Measurements from ENCODE around the gene AGAP1. TPM values are rescaled to one million over a fixed set of nuclear protein-coding genes. Genes with fewer than 3 reads are reported as not detected.

Gene AGAP1
- total RNA-seq, 1 experiment from 2014 or later: 25.8 TPM

DNA sequence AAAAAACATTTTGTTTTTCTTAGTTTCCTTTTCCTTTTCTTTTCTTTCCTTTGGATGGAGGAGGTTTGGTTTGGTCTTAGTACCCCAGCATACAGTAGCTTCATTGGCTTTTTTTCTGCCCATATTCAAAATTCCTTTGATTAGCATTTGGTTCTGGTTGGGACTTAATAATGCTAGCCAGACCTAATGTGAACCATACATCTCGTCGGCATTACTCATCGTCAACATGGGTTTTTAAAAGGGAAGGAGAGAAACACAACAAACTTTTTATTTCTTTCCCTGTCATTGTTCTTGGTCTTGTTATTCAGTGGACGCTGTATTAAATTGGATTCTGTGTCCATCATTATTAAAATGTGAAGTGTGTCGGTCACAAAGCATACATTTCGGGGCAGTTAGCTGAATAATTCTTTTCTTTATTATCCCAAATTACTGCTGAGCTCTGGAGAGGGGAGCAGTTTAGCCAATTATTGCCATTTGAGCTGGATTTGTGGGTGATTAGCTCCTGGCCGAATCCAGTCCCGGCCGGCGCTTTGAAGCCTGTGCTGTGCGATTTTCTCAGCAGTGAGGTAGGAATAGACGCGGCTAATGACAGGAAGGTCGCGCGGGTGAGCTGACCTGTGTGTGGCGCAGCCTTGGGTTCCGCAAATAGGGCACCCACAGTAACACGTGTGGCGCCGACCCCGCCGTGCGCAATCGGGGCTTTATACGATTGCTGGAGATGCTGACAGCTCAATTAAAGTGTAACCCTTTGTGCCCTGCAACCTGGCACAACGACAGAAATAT, 371.1 kb downstream of the AGAP1 start:
- Histone ChIP-seq H3K4me2 (ENCODE audit: insufficient read depth, insufficient read length, low read length) (no peak overlapping the region), H2BK12ac (ENCODE audit: insufficient read length, low read depth, low read length) (no peak overlapping the region), H3T11ph (ENCODE audit: low read length) (no peak overlapping the region), H3K56ac (ENCODE audit: insufficient read length, low read depth, low read length) (no peak overlapping the region), H3K4me1 (ENCODE audit: insufficient read depth, low read length) (peaks cover 9% of the 10 kb centered on the region; the same call in 1 of the 2 replicates), H2BK5ac (ENCODE audit: insufficient read length, low read length) (no peak overlapping the region), H2BK15ac (ENCODE audit: low read depth, low read length) (no peak overlapping the region), H3K27me3 (ENCODE audit: insufficient read depth, low read length) (no peaks in the 10 kb centered on the region), H2BK20ac (ENCODE audit: low read depth, low read length, poor library complexity, severe bottlenecking) (no peak overlapping the region), H4K5ac (ENCODE audit: insufficient read length, low read depth, low read length) (no peak overlapping the region), H3K9ac (ENCODE audit: extremely low read depth, insufficient read length, low read length) (no peak overlapping the region), H3K14ac (ENCODE audit: insufficient read depth, low read length) (peak overlapping the region; percentile 45; the same call in 1 of the 2 replicates), H3K23me2 (ENCODE audit: insufficient read length, low read depth, low read length, poor library complexity, severe bottlenecking) (no peaks in the 10 kb centered on the region), H3K9me3 (ENCODE audit: control insufficient read depth, low read depth, low read length) (no peaks in the 10 kb centered on the region), H4K91ac (ENCODE audit: insufficient read length, low read depth, low read length) (no peak overlapping the region), H4K8ac (replicated peaks; ENCODE audit: insufficient read length, low read depth, low read length) (no peak overlapping the region), H3K4ac (ENCODE audit: low read depth, low read length) (no peak overlapping the region), H3K79me2 (ENCODE audit: insufficient read depth, low read length) (no peaks in the 10 kb centered on the region), H3K18ac (ENCODE audit: insufficient read length, low read depth, low read length) (no peak overlapping the region), H3K79me1 (ENCODE audit: insufficient read depth, low read depth, low read length, poor library complexity, severe bottlenecking) (no peaks in the 10 kb centered on the region), H3K23ac (ENCODE audit: insufficient read length, low read depth, low read length) (no peak overlapping the region), H2BK120ac (ENCODE audit: low read depth, low read length, poor library complexity, severe bottlenecking) (no peak overlapping the region), H2AFZ (ENCODE audit: low read length) (no peak overlapping the region), H4K20me1 (ENCODE audit: control insufficient read depth, insufficient read depth, insufficient read length) (no peaks in the 10 kb centered on the region), H2AK5ac (ENCODE audit: insufficient read length, low read length) (no peak overlapping the region), H3K27ac (ENCODE audit: insufficient read length, low read depth, low read length) (no peak overlapping the region)
- Mint-ChIP-seq H3K4me3 (no peak overlapping the region), H3K9me3 (peaks cover 0 to 2% of the 10 kb centered on the region in 2 experiments; a peak in 3 of 5 replicates), H3K36me3 (ENCODE audit: insufficient read depth in 1 of 3, low read depth in 3 of 3) (peaks cover 0 to 3% (median 2%) of the 10 kb centered on the region in 3 experiments; a peak in 2 of 7 replicates), H3K27me3 (ENCODE audit: low read depth) (no peaks in the 10 kb centered on the region), H3K27ac (no peak overlapping the region; a peak in 1 of 7 replicates), H3K4me1 (peaks cover 29 to 44% of the 10 kb centered on the region in 2 experiments)
- TF ChIP-seq, protein P1, sequence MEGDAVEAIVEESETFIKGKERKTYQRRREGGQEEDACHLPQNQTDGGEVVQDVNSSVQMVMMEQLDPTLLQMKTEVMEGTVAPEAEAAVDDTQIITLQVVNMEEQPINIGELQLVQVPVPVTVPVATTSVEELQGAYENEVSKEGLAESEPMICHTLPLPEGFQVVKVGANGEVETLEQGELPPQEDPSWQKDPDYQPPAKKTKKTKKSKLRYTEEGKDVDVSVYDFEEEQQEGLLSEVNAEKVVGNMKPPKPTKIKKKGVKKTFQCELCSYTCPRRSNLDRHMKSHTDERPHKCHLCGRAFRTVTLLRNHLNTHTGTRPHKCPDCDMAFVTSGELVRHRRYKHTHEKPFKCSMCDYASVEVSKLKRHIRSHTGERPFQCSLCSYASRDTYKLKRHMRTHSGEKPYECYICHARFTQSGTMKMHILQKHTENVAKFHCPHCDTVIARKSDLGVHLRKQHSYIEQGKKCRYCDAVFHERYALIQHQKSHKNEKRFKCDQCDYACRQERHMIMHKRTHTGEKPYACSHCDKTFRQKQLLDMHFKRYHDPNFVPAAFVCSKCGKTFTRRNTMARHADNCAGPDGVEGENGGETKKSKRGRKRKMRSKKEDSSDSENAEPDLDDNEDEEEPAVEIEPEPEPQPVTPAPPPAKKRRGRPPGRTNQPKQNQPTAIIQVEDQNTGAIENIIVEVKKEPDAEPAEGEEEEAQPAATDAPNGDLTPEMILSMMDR (conservative IDR thresholded peaks at IDR 0.05): no peak
- no peak for DNase-seq
- no CpG with 5 or more reads among the region's 27 CpGs for WGBS (ENCODE audit: extremely low coverage, insufficient read length, low lambda C conversion rate)

Data from H9 (cell line).